HEK293T (cell line): ENCODE results near the gene MGAT5B.

ENCODE experiments used
- CTCF ChIA-PET: fragments of 350-600 bp; formaldehyde crosslinking; extraction: SDS; loops from one replicate; lab custom pipeline; 2021; ENCODE audit warnings: antibody characterized with exemption, inconsistent platforms; lab: Yijun Ruan, JAX
- POLR2A ChIA-PET: fragments of 350-600 bp; formaldehyde crosslinking; extraction: SDS; loops from one replicate; lab custom pipeline; 2020; ENCODE audit warnings: antibody characterized with exemption, inconsistent platforms; lab: Yijun Ruan, JAX
- DNase-seq: peaks from one replicate; pipeline ENCODE4 v3.0.0; 2012; ENCODE audit warnings: mixed read lengths; ENCODE audit errors: extremely low spot score
- ARNT ChIP-seq: fragments of 450-650 bp; IDR thresholded peaks from 2 replicates; pipeline ENCODE4 v1.6.1; 2017; ENCODE audit warnings: mild to moderate bottlenecking
- BHLHE40 ChIP-seq: fragments of 450-650 bp; IDR thresholded peaks from 2 replicates; pipeline ENCODE4 v1.6.1; 2016; ENCODE audit warnings: mild to moderate bottlenecking, moderate library complexity, borderline replicate concordance
- CTBP1 ChIP-seq: fragments of 450-650 bp; IDR thresholded peaks from 2 replicates; pipeline ENCODE4 v1.6.1; 2016; ENCODE audit warnings: borderline replicate concordance
- ELF4 ChIP-seq: fragments of 450-650 bp; IDR thresholded peaks from 2 replicates; pipeline ENCODE4 v1.6.1; 2017; ENCODE audit warnings: antibody characterized with exemption
- FOXA1 ChIP-seq: fragments of 450-650 bp; IDR thresholded peaks from 2 replicates; pipeline ENCODE4 v1.6.1; 2016; ENCODE audit warnings: mild to moderate bottlenecking
- FOXK2 ChIP-seq: fragments of 450-650 bp; IDR thresholded peaks from 2 replicates; pipeline ENCODE4 v1.6.1; 2016; ENCODE audit warnings: mild to moderate bottlenecking
- FOXM1 ChIP-seq: fragments of 450-650 bp; IDR thresholded peaks from 2 replicates; pipeline ENCODE4 v1.6.1; 2017; ENCODE audit warnings: mild to moderate bottlenecking, borderline replicate concordance
- HDGF ChIP-seq: fragments of 450-650 bp; IDR thresholded peaks from 2 replicates; pipeline ENCODE4 v1.6.1; 2017; ENCODE audit warnings: antibody characterized with exemption, borderline replicate concordance
- L3MBTL2 ChIP-seq: fragments of 450-650 bp; conservative IDR thresholded peaks from 2 replicates; pipeline ENCODE4 v1.6.1; 2016; ENCODE audit warnings: mild to moderate bottlenecking
- LEF1 ChIP-seq: fragments of 450-650 bp; IDR thresholded peaks from 2 replicates; pipeline ENCODE4 v1.6.1; 2017; ENCODE audit warnings: mild to moderate bottlenecking, borderline replicate concordance
- NFRKB ChIP-seq: fragments of 450-650 bp; IDR thresholded peaks from 2 replicates; pipeline ENCODE4 v1.6.1; 2016; ENCODE audit warnings: mild to moderate bottlenecking, moderate library complexity
- SP1 ChIP-seq: fragments of 450-650 bp; IDR thresholded peaks from 2 replicates; pipeline ENCODE4 v1.6.1; 2017
- SUZ12 ChIP-seq: fragments of 450-650 bp; IDR thresholded peaks from 2 replicates; pipeline ENCODE4 v1.6.1; 2016; ENCODE audit warnings: mild to moderate bottlenecking
- TARDBP ChIP-seq: fragments of 450-650 bp; IDR thresholded peaks from 2 replicates; pipeline ENCODE4 v1.6.1; 2016
- ZNF384 ChIP-seq: fragments of 450-650 bp; IDR thresholded peaks from 2 replicates; pipeline ENCODE4 v1.6.1; 2016
- TF ChIP-seq, protein P1 (sequence below): fragments of 450-650 bp; IDR thresholded peaks from 2 replicates; pipeline ENCODE4 v1.6.1; 2016

The MGAT5B gene

DNA sequence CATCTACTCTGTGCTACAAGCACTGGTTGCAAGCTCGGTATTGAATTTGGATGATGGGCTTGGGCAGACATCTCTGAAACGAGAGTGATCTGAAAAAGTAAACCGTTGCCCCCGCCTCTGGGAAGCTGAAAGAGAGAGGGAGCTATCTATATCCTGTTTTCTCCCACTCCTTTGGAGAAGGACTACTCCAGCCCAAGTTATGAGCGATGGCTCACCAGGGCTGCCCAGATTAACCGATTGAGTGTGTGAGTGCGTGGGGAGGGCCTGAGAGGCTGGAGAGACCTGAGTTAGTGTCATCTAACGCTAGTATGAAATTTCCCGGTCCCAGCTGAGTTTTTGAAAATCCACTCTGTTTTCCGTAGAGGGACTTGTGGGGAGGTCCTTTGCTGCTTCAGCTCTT lies 11.5 kb downstream of the MGAT5B start:
- ChIA-PET CTCF (interaction anchor here (0.6 to 1.0 kb wide), 3 partner anchors 9 to 1533 kb away, joined by 3 to 4 read pairs (median 3); partner anchors contain the start of gene MGAT5B), POLR2A (interaction anchor here (1.8 kb wide), 1 partner anchor 10 kb away, joined by 6 read pairs; no protein-coding TSS in a partner anchor)
- TF ChIP-seq TARDBP: no peak
- TF ChIP-seq HDGF: no peak
- TF ChIP-seq ELF4: no peak
- no peak for TF ChIP-seq BHLHE40
- no peak for TF ChIP-seq CTBP1
- no peak for TF ChIP-seq ARNT
- TF ChIP-seq NFRKB: no peak
- TF ChIP-seq FOXK2: no peak
- no peak for TF ChIP-seq FOXM1
- no peak for DNase-seq

DNA sequence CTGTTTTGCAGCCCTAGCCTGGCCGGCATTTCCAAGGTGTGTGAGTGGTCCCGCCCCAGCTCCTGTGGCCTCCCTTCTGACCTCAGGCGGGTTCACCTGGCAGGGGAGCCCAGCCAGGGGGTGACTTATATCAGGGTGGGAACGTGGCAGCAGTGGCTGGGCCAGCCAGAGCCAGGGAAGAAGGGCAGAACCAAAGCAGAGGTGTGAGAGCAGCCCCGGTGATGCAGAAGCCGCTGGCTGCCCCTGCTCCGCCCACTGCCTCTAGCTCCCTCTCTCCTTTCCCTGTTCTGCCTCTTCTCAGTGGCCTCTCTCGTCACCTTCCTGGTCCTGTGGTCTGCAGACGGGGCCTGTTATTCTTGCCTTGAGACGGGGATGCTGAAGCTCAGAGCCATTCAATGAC lies 12.1 kb downstream of the MGAT5B start:
- POLR2A ChIA-PET: interaction anchor here (1.8 kb wide), 1 partner anchor 10 kb away, joined by 6 read pairs; no protein-coding TSS in a partner anchor

DNA sequence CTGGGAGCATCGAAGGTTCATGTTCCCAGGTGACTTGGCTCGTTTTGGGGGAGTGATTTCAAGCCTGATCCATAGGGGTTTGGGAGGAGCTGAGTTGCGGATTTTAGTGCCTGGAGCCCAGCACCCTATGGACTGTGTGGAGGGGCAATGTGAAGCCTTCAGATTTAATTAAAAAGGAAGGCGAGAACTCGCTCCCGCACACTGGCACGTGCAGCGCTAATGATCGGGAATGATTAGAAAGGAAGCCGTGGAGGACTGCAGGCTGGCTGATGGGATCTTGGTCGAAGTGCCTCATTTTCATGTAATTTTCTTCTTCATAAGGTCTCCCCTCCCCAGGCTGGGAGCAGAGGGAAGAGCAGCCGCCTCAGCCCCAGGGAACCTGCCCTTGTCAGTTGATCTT lies 12.8 kb downstream of the MGAT5B start:
- DNase-seq: no peak
- POLR2A ChIA-PET: interaction anchor here (1.2 to 1.8 kb wide), 2 partner anchors 11 kb away, joined by 3 to 6 read pairs; no protein-coding TSS in a partner anchor

More for the DNA sequence above, 12.1 kb downstream of the MGAT5B start:
- TF ChIP-seq ARNT (no peak), FOXA1 (no peak), HDGF (no peak), L3MBTL2 (no peak), CTBP1 (no peak), TARDBP (no peak), NFRKB (no peak), LEF1 (no peak), ELF4 (no peak), BHLHE40 (no peak), SUZ12 (no peak), ZNF384 (no peak), FOXM1 (no peak)
- TF ChIP-seq, protein P1, sequence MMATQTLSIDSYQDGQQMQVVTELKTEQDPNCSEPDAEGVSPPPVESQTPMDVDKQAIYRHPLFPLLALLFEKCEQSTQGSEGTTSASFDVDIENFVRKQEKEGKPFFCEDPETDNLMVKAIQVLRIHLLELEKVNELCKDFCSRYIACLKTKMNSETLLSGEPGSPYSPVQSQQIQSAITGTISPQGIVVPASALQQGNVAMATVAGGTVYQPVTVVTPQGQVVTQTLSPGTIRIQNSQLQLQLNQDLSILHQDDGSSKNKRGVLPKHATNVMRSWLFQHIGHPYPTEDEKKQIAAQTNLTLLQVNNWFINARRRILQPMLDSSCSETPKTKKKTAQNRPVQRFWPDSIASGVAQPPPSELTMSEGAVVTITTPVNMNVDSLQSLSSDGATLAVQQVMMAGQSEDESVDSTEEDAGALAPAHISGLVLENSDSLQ: no peak
- no peak for DNase-seq
- CTCF ChIA-PET: interaction anchor here (1.0 kb wide), 2 partner anchors 8 to 12 kb away, joined by 3 to 4 read pairs; partner anchors contain the start of gene MGAT5B

DNA sequence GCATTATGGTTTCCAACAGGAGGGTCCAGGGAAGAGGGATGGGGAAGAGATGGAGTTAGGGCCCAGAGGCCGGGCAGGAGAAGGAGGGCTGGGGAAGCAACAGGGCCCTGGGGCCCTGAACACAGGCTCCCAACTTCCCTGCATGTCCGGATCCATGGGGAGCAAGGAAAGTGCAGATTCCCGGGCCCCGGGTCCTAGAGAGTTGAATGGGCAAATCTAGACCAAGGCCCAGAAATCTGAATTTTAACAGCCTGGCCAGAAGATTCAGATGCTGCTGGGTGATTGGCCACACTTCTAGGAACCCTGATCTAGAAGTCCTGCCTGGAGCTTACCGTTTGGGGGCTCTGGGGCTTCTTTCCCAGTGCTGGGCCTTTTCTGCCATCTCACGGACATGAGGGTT lies 13.2 kb downstream of the MGAT5B start:
- POLR2A ChIA-PET: interaction anchor here (1.2 kb wide), 1 partner anchor 11 kb away, joined by 3 read pairs; no protein-coding TSS in a partner anchor
- DNase-seq: no peak
- CTCF ChIA-PET: interaction anchor here (0.7 kb wide), 1 partner anchor 205 kb away, joined by 3 read pairs; no protein-coding TSS in a partner anchor
- no peak for TF ChIP-seq ZNF384
- no peak for TF ChIP-seq ARNT
- TF ChIP-seq FOXK2: no peak
- TF ChIP-seq LEF1: no peak

More for the DNA sequence above, 12.8 kb downstream of the MGAT5B start:
- no peak for TF ChIP-seq SP1
- TF ChIP-seq, protein P1: no peak
- no peak for TF ChIP-seq SUZ12
- no peak for TF ChIP-seq ELF4
- TF ChIP-seq FOXA1: no peak
- no peak for TF ChIP-seq CTBP1
- TF ChIP-seq TARDBP: no peak
- CTCF ChIA-PET: interaction anchor here (0.7 to 1.0 kb wide), 3 partner anchors 8 to 205 kb away, joined by 3 to 4 read pairs (median 3); partner anchors contain the start of gene MGAT5B

DNA sequence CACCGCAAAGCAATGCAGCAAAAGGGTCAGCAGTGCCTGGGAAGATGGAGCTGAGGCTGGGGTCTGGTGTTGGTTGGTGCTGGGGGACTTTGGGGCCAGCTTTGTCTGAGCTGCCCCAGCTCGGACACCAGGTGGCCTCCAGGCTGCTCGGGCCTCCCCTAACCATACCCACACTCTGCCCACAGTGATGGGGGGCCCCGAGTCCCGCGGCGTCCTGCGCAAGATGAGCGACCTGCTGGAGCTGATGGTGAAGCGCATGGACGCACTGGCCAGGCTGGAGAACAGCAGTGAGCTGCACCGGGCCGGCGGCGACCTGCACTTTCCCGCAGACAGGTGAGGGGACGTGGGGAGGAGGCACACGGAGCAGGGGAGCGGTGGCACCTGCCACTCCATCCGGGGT lies 13.8 kb downstream of the MGAT5B start:
- ChIA-PET POLR2A (interaction anchor here (1.2 kb wide), 1 partner anchor 10 kb away, joined by 3 read pairs; no protein-coding TSS in a partner anchor), CTCF (interaction anchor here (0.6 kb wide), 1 partner anchor 14 kb away, joined by 3 read pairs; the partner anchor contains the start of gene MGAT5B)
- DNase-seq: no peak
- no peak for TF ChIP-seq SP1
- TF ChIP-seq, protein P1: no peak
- no peak for TF ChIP-seq BHLHE40
- TF ChIP-seq ELF4: no peak
- no peak for TF ChIP-seq HDGF
- no peak for TF ChIP-seq NFRKB
- TF ChIP-seq ARNT: no peak
- no peak for TF ChIP-seq LEF1
- no peak for TF ChIP-seq TARDBP

DNA sequence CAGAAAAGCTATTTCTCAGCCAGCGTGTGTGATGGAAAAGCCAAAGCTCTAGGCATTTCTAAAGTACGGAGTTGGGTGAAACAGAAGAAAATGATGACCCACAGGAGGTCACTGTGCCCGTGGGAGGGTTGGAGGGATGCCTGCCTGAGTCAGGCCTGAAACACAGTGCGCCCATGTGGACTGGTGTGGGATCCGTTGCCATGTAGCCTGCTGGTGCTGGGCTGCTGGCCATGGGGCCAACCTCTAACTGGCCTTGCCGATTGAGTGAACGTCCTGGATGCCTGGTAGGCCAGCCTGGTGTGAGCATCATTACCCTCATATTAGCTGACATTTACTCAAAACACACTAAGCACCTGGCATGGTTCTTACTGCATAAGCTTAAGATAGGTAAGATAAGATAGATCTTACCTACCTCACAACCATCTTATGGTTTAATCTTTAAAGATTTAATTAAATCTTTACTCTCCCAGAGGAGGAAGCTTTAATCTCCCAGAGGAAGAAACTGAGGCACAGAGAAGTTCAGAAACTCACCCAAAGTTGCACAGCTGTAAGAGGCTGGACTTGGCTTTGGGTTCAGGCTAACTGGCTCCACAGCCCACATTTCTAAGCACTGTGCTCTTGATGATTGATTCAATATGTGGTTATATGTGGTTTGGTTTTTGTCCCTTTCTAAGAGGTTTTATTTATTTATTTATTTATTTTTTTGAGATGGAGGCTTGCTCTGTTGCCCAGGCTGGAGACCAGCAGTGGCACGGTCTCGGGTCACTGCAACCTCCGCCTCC lies 15.7 kb downstream of the MGAT5B start:
- POLR2A ChIA-PET: no interaction called here
- TF ChIP-seq SP1: no peak
- no peak for TF ChIP-seq FOXK2
- no peak for TF ChIP-seq BHLHE40
- no peak for TF ChIP-seq ZNF384
- no peak for TF ChIP-seq ELF4
- no peak for TF ChIP-seq L3MBTL2
- TF ChIP-seq, protein P1: no peak
- TF ChIP-seq NFRKB: no peak
- no peak for TF ChIP-seq FOXM1
- TF ChIP-seq FOXA1: no peak
- TF ChIP-seq SUZ12: no peak
- no peak for TF ChIP-seq LEF1
- TF ChIP-seq HDGF: no peak
- TF ChIP-seq TARDBP: no peak
- TF ChIP-seq ARNT: no peak
- no peak for TF ChIP-seq CTBP1
- DNase-seq: no peak
- CTCF ChIA-PET: interaction anchor here (1.5 kb wide), 1 partner anchor 16 kb away, joined by 5 read pairs; the partner anchor contains the start of gene MGAT5B
